CD14-positive monocyte (primary cell): ENCODE measurements around the gene TIMM50. TPM values are rescaled to one million over a fixed set of nuclear protein-coding genes. Genes with fewer than 3 reads are reported as not detected.
A peak's percentile ranks its signal among the peaks of the same experiment; 100 is the strongest.

Experiments
- DNase-seq, 3 donors: peaks; one replicate each; pipeline ENCODE4 v3.0.0-alpha.2; 2011 to 2022
- H2AFZ ChIP-seq: 2 replicates; pipeline ENCODE4 v1.6.0; 2012; ENCODE audit warnings: mild to moderate bottlenecking, low read depth, low read length, inconsistent platforms; ENCODE audit not compliant: insufficient read depth, poor library complexity, severe bottlenecking
- H3K27ac ChIP-seq, 2 donors: 1 replicate in 1 of 2; 2 replicates in 1 of 2; pipeline ENCODE4 v1.5.1; 2012 to 2013; ENCODE audit warnings: low read length in 2 of 2, control low read depth in 1 of 2, inconsistent platforms in 1 of 2, low read depth in 1 of 2, mild to moderate bottlenecking in 1 of 2
- H3K27me3 ChIP-seq, 2 donors: one replicate each; pipeline versions ENCODE4 v1.6.0 to v1.6.1; 2011 to 2013; ENCODE audit warnings: low read length in 2 of 2; ENCODE audit not compliant: control insufficient read depth in 2 of 2, insufficient read depth in 2 of 2
- H3K36me3 ChIP-seq, 2 donors: replicated peaks in 1 of 2; 1 replicate in 1 of 2; 2 replicates in 1 of 2; pipeline versions ENCODE4 v1.5.1 to v1.6.1; 2012 to 2013; ENCODE audit warnings: low read length in 2 of 2, control low read depth in 1 of 2, inconsistent platforms in 1 of 2, mild to moderate bottlenecking in 1 of 2; ENCODE audit not compliant: insufficient read depth in 2 of 2, control insufficient read depth in 1 of 2
- H3K4me1 ChIP-seq, 2 donors: 1 replicate in 1 of 2; 2 replicates in 1 of 2; pipeline versions ENCODE4 v1.5.1 to v1.6.1; 2012 to 2013; ENCODE audit warnings: low read length in 2 of 2, control low read depth in 1 of 2, inconsistent platforms in 1 of 2, mild to moderate bottlenecking in 1 of 2, moderate library complexity in 1 of 2; ENCODE audit not compliant: insufficient read depth in 2 of 2, control insufficient read depth in 1 of 2
- H3K4me2 ChIP-seq: replicated peaks from 2 replicates; pipeline ENCODE3; 2012; ENCODE audit warnings: low read length, moderate library complexity, mild to moderate bottlenecking; ENCODE audit not compliant: poor library complexity, severe bottlenecking; ENCODE audit errors: extremely low read depth
- H3K4me3 ChIP-seq, 3 experiments: fragments of 200-600 bp in 1 of 3; sonication (generic) in 1 of 3; replicated peaks in 1 of 3; 1 replicate in 2 of 3; 2 replicates in 1 of 3; pipeline ENCODE4 v1.5.1; 2011 to 2013; ENCODE audit warnings: low read length in 3 of 3, mild to moderate bottlenecking in 3 of 3, control low read depth in 2 of 3, low read depth in 2 of 3, inconsistent platforms in 1 of 3, moderate library complexity in 1 of 3
- H3K79me2 ChIP-seq: 2 replicates; pipeline ENCODE4 v1.6.0; 2012; ENCODE audit warnings: mild to moderate bottlenecking, control low read depth, inconsistent platforms, low read length, moderate library complexity; ENCODE audit not compliant: insufficient read depth
- H3K9ac ChIP-seq: 2 replicates; pipeline ENCODE4 v1.6.0; 2017; ENCODE audit warnings: low read length, mild to moderate bottlenecking; ENCODE audit not compliant: insufficient read depth, poor library complexity, severe bottlenecking
- H3K9me3 ChIP-seq, 2 donors: replicated peaks in 1 of 2; 1 replicate in 1 of 2; 2 replicates in 1 of 2; pipeline versions ENCODE4 v1.5.1 to v1.6.1; 2012 to 2013; ENCODE audit warnings: low read length in 2 of 2, control low read depth in 1 of 2; ENCODE audit not compliant: control insufficient read depth in 1 of 2, insufficient read depth in 1 of 2
- H4K20me1 ChIP-seq: 2 replicates; pipeline ENCODE4 v1.6.0; 2012; ENCODE audit warnings: mild to moderate bottlenecking, low read length, control low read depth, moderate library complexity; ENCODE audit not compliant: insufficient read depth
- H3K27ac Mint-ChIP-seq, 7 donors: one replicate each; pipeline ENCODE4 v1.8.0; 2020; ENCODE audit warnings: mild to moderate bottlenecking in 7 of 7, mixed read lengths in 7 of 7, moderate library complexity in 6 of 7, inconsistent platforms in 2 of 7
- H3K27me3 Mint-ChIP-seq, 3 donors: one replicate each; pipeline ENCODE4 v1.8.0; 2021 to 2022; ENCODE audit warnings: low read depth in 3 of 3, mild to moderate bottlenecking in 3 of 3, mixed read lengths in 3 of 3, moderate library complexity in 3 of 3, inconsistent platforms in 1 of 3
- H3K36me3 Mint-ChIP-seq, 2 donors: one replicate each; pipeline ENCODE4 v1.8.0; 2020; ENCODE audit warnings: mixed read lengths in 2 of 2, inconsistent platforms in 1 of 2, mild to moderate bottlenecking in 1 of 2
- H3K4me1 Mint-ChIP-seq: one replicate; pipeline ENCODE4 v1.8.0; 2020; ENCODE audit warnings: mild to moderate bottlenecking, mixed read lengths
- H3K4me3 Mint-ChIP-seq, 2 donors: one replicate each; pipeline ENCODE4 v1.8.0; 2020; ENCODE audit warnings: mild to moderate bottlenecking in 2 of 2, mixed read lengths in 2 of 2, moderate library complexity in 1 of 2
- H3K9me3 Mint-ChIP-seq, 7 donors: one replicate each; pipeline ENCODE4 v1.8.0; 2020 to 2022; ENCODE audit warnings: mixed read lengths in 7 of 7, mild to moderate bottlenecking in 6 of 7, moderate library complexity in 6 of 7, inconsistent platforms in 2 of 7
- WGBS: methylation state at CpG from one replicate; pipeline ENCODE4 v1.1.5; 2013; ENCODE audit warnings: missing lambda C conversion rate; ENCODE audit not compliant: insufficient coverage; 5-methylcytosine and 5-hydroxymethylcytosine counted together
- intact Hi-C, 2 donors: fragments of 100-400 bp; cut with micrococcal nuclease; formaldehyde crosslinking; loops; one replicate each; pipeline versions ENCODE4 v1.15.0 to v1.15.1; 2023
- polyA plus RNA-seq, 3 donors: library from polyadenylated mRNA; depleted of rRNA in 1 of 3; unstranded in 2 of 3; stranded (reverse) in 1 of 3; fragments of 300-500 nt in 2 of 3; fragments of >200 nt in 1 of 3; fragmentation: Illumina TruSeq in 2 of 3; gene quantifications; 1 replicate in 2 of 3; 2 replicates in 1 of 3; pipeline ENCODE4 v1.2.3, GENCODE V29; 2012 to 2021
- TF ChIP-seq, protein P1 (sequence below): fragments of 200-600 bp; IDR thresholded peaks from one replicate; pipeline ENCODE4 v1.8.0; 2022; ENCODE audit warnings: antibody characterized with exemption, mild to moderate bottlenecking

The TIMM50 gene
- polyA plus RNA-seq, 3 donors, result 22.0 to 54.6 (median 43.8) TPM

DNA sequence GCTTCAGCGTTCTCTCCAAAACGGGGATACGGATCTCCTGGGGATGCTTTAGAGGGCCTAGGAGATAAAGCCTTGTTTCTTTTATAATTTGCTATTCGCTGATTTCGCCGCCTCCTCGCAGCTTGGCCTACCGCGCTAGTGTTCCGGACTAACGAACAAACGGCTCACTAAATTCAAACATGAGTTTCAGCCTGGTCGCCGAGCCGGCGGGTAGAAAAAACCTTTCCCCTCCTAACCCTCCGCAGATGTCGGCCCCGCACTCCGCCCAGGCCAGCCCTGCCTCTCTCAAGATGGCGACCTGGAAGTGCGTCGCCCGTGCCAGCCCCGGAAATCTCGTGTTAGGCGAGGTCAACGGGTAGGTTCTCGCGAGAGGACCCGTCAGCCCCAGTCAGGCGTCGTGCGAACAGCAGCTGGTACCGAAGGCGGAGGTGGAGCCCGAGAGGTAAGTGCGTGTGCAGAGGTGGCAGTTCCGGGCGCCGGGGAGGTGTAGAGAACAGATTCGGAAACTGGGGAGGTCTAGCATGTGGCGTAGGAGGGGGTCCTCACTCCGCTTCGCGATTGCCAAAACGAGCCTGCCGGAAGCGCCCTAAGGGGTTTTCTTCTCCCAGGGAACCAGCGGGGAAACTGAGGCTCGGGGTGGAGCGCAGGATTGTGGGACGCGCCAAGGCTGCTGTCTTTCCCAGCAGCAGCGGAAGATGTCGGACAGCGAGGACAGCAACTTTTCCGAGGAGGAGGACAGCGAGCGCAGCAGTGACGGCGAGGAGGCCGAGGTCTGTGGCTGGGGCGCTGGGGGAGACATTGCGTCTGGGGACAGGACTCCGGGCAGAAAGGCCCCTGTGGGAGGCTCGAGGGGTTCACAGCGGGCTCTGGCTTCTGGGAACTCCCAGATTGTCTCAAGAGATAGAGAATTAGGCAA lies 35.2 kb upstream of the TIMM50 start, which contains the start of gene SUPT5H:
SUPT5H (plus strand) TSS at position 387 of the 916 bp plus-strand sequence; CDS start at position 696, 309 bp downstream.
- DNase-seq, result peak; percentile 97
- H3K9ac ChIP-seq, result peak within 1 kb of the TSS; percentile 98
- TF ChIP-seq, protein P1, sequence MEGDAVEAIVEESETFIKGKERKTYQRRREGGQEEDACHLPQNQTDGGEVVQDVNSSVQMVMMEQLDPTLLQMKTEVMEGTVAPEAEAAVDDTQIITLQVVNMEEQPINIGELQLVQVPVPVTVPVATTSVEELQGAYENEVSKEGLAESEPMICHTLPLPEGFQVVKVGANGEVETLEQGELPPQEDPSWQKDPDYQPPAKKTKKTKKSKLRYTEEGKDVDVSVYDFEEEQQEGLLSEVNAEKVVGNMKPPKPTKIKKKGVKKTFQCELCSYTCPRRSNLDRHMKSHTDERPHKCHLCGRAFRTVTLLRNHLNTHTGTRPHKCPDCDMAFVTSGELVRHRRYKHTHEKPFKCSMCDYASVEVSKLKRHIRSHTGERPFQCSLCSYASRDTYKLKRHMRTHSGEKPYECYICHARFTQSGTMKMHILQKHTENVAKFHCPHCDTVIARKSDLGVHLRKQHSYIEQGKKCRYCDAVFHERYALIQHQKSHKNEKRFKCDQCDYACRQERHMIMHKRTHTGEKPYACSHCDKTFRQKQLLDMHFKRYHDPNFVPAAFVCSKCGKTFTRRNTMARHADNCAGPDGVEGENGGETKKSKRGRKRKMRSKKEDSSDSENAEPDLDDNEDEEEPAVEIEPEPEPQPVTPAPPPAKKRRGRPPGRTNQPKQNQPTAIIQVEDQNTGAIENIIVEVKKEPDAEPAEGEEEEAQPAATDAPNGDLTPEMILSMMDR, result no peak
- peak within 1 kb of the TSS; percentile 55 to 100 (median 95) for H3K4me3 ChIP-seq
- peaks cover 30% of the 10 kb centered on the region for H4K20me1 ChIP-seq
- Mint-ChIP-seq H3K36me3 (peaks cover 16 to 23% of the 10 kb centered on the region in 2 donors), H3K4me3 (peak within 1 kb of the TSS; percentile 97 to 98), H3K4me1 (peaks cover 51% of the 10 kb centered on the region), H3K27ac (peak within 1 kb of the TSS; percentile 89 to 100 (median 99)), H3K27me3 (peaks cover 0 to 5% (median 3%) of the 10 kb centered on the region in 3 donors), H3K9me3 (peaks cover 0 to 3% (median 0%) of the 10 kb centered on the region in 7 donors)
- peak within 1 kb of the TSS; percentile 79 for H3K4me2 ChIP-seq
- H2AFZ ChIP-seq, result peak within 1 kb of the TSS; percentile 77
- H3K36me3 ChIP-seq, result peaks cover 4 to 18% of the 10 kb centered on the region in 2 donors
- H3K27me3 ChIP-seq, result no peaks in the 10 kb centered on the region
- WGBS, result under 1% methylated on average over 68 of the region's 68 CpGs
- H3K9me3 ChIP-seq, result no peaks in the 10 kb centered on the region
- intact Hi-C loops, result loop anchor here (2.0 to 10.0 kb wide), 3 partner anchors 57 to 92 kb away; partner anchors contain the start of gene EID2B (in 1 of the 2)
- peak within 1 kb of the TSS; percentile 94 to 100 for H3K27ac ChIP-seq
- H3K79me2 ChIP-seq, result peaks cover 60% of the 10 kb centered on the region
- peaks cover 36 to 40% of the 10 kb centered on the region in 2 donors for H3K4me1 ChIP-seq

- Histone ChIP-seq H3K79me2 (peaks cover 70% of the 10 kb centered on the region), H3K27me3 (no peaks in the 10 kb centered on the region), H3K9ac (peak overlapping the region; percentile 98), H3K36me3 (peaks cover 4 to 27% of the 10 kb centered on the region in 2 donors), H4K20me1 (peaks cover 41% of the 10 kb centered on the region), H3K4me3 (peak overlapping the region; percentile 55 to 100 (median 95)), H2AFZ (peak overlapping the region; percentile 77), H3K27ac (peak overlapping the region in 1 of 2 donors; percentile 100), H3K4me2 (peak overlapping the region; percentile 79), H3K4me1 (peaks cover 36 to 40% of the 10 kb centered on the region in 2 donors), H3K9me3 (no peaks in the 10 kb centered on the region)
- intact Hi-C loops, result loop anchor here (5.0 to 10.0 kb wide), 2 partner anchors 88 to 91 kb away; partner anchors contain the start of gene EID2B (in 1 of the 2)
- peaks cover 0 to 3% (median 0%) of the 10 kb centered on the region in 7 donors for H3K9me3 Mint-ChIP-seq
- H3K27me3 Mint-ChIP-seq, result peaks cover 0 to 3% (median 0%) of the 10 kb centered on the region in 3 donors
- peaks cover 19 to 31% of the 10 kb centered on the region in 2 donors for H3K36me3 Mint-ChIP-seq
- H3K4me1 Mint-ChIP-seq, result peaks cover 51% of the 10 kb centered on the region
- 89% methylated on average over 6 of the region's 16 CpGs for WGBS
- DNase-seq, result no peak
- peak overlapping the region; percentile 97 to 98 for H3K4me3 Mint-ChIP-seq
- TF ChIP-seq, protein P1, result no peak
- peak overlapping the region; percentile 47 to 100 (median 97) for H3K27ac Mint-ChIP-seq
Measured at GRCh38 chr19:39446365-39447084, 34.1 kb upstream of the TIMM50 start.
